ENCODE measurements around the gene JUND.

Gene JUND

GRCh38 chr19:18284712-18285360 lies 3.4 kb upstream of the JUND start:
- Histone ChIP-seq H4K8ac (ENCODE audit: low read depth, low read length) (no peak overlapping the region), H3K27me3 (ENCODE audit: insufficient read depth, low read length, poor library complexity) (no peaks in the 10 kb centered on the region), H3K4ac (ENCODE audit: low read depth, low read length) (no peak overlapping the region), H3K79me2 (ENCODE audit: control insufficient read depth, insufficient read depth, low read length) (peaks cover 14% of the 10 kb centered on the region), H3K4me1 (ENCODE audit: control insufficient read depth, low read depth, low read length) (peaks cover 8% of the 10 kb centered on the region), H3K4me3 (ENCODE audit: low read length) (no peak overlapping the region), H2BK15ac (replicated peaks; ENCODE audit: low read depth) (no peak overlapping the region), H2BK5ac (ENCODE audit: low read length) (no peak overlapping the region), H4K5ac (ENCODE audit: low read length) (no peak overlapping the region), H3K23ac (ENCODE audit: low read length) (no peak overlapping the region), H3K36me3 (ENCODE audit: control insufficient read depth, insufficient read depth, low read length) (no peaks in the 10 kb centered on the region), H3K9ac (ENCODE audit: low read length) (peak overlapping the region; percentile 13), H3K18ac (ENCODE audit: low read length) (no peak overlapping the region), H2BK120ac (ENCODE audit: low read depth, low read length) (no peak overlapping the region), H3K27ac (ENCODE audit: low read depth, low read length) (no peak overlapping the region), H3K56ac (ENCODE audit: low read length) (peak overlapping the region; percentile 56), H3K79me1 (ENCODE audit: low read length) (no peaks in the 10 kb centered on the region), H2AK5ac (ENCODE audit: low read length) (peak overlapping the region; percentile 91), H3K4me2 (ENCODE audit: low read length) (no peak overlapping the region)
- no peak for DNase-seq
- no CpG with 5 or more reads among the region's 12 CpGs for WGBS (ENCODE audit: extremely low coverage, insufficient coverage, low lambda C conversion rate)

DNA sequence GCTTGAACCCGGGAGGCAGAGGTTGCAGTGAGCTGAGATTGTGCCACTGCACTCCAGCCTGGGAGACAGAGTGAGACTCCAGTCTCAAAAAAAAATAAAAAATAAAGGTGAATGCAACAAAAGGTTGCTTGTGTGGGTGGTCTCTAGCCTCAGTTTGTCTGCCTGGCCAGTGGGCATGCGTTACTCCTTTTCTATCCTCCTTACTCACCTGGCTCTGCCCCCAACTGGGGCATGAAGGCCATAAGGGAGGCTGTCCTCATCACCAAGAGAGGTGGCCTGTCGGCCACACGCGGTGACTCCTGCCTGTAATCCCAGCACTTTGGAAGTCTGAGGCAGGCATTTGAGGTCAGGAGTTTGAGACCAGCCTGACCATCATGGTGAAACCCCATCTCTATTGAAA lies 1.9 kb upstream of the JUND start:
- Histone ChIP-seq H3K79me1 (ENCODE audit: low read length) (peaks cover 6% of the 10 kb centered on the region), H3K4ac (ENCODE audit: low read depth, low read length) (no peak overlapping the region), H3K56ac (ENCODE audit: low read length) (no peak overlapping the region), H4K5ac (ENCODE audit: low read length) (no peak overlapping the region), H3K36me3 (ENCODE audit: control insufficient read depth, insufficient read depth, low read length) (peaks cover 5% of the 10 kb centered on the region), H2BK15ac (replicated peaks; ENCODE audit: low read depth) (no peak overlapping the region), H3K18ac (ENCODE audit: low read length) (no peak overlapping the region), H3K79me2 (ENCODE audit: control insufficient read depth, insufficient read depth, low read length) (peaks cover 27% of the 10 kb centered on the region), H3K4me3 (ENCODE audit: low read length) (no peak overlapping the region), H3K27ac (ENCODE audit: low read depth, low read length) (no peak overlapping the region), H3K9ac (ENCODE audit: low read length) (no peak overlapping the region), H3K4me2 (ENCODE audit: low read length) (no peak overlapping the region), H3K4me1 (ENCODE audit: control insufficient read depth, low read depth, low read length) (peaks cover 12% of the 10 kb centered on the region), H3K23ac (ENCODE audit: low read length) (no peak overlapping the region), H3K27me3 (ENCODE audit: insufficient read depth, low read length, poor library complexity) (no peaks in the 10 kb centered on the region), H4K8ac (ENCODE audit: low read depth, low read length) (no peak overlapping the region), H2BK5ac (ENCODE audit: low read length) (no peak overlapping the region), H2AK5ac (ENCODE audit: low read length) (no peak overlapping the region), H2BK120ac (ENCODE audit: low read depth, low read length) (no peak overlapping the region)
- DNase-seq = no peak
- WGBS (ENCODE audit: extremely low coverage, insufficient coverage, low lambda C conversion rate) = no CpG with 5 or more reads among the region's 5 CpGs

DNA sequence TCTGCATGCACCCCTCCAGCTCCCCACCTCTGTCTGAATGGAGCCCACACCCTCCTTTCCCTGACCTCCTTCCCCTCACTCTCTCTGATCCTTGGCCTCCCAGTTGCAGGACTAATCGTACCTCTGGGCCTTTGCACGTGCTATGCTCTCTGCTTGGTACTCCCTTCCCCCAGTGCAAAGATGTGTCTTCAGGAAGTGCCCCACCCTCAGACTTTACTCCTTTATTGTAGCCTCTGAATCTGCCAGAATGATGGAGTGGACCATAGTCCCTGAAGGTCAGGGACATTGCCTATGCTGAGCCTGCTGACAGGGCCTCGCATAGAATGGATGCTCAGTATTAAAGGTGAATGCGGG lies 1.3 kb upstream of the JUND start:
- no CpG with 5 or more reads among the region's 4 CpGs for WGBS (ENCODE audit: extremely low coverage, insufficient coverage, low lambda C conversion rate)
- H3K4me3 ChIP-seq (ENCODE audit: low read length) = no peak overlapping the region

GRCh38 chr19:18282021-18282787 lies 782 bp upstream of the JUND start:
- peak overlapping the region; percentile 92 for H3K4ac ChIP-seq (ENCODE audit: low read depth, low read length)
- H3K4me1 ChIP-seq (ENCODE audit: control insufficient read depth, low read depth, low read length) = peaks cover 9% of the 10 kb centered on the region
- peak overlapping the region; percentile 51 for H3K18ac ChIP-seq (ENCODE audit: low read length)
- peak overlapping the region; percentile 78 for H4K8ac ChIP-seq (ENCODE audit: low read depth, low read length)
- peak overlapping the region; percentile 59 for H4K5ac ChIP-seq (ENCODE audit: low read length)
- no peak overlapping the region for H2BK15ac ChIP-seq (replicated peaks; ENCODE audit: low read depth)
- peaks cover 5% of the 10 kb centered on the region for H3K36me3 ChIP-seq (ENCODE audit: control insufficient read depth, insufficient read depth, low read length)
- peaks cover 10% of the 10 kb centered on the region for H3K79me1 ChIP-seq (ENCODE audit: low read length)
- H3K56ac ChIP-seq (ENCODE audit: low read length) = peak overlapping the region; percentile 97
- DNase-seq = peak; percentile 96
- peak overlapping the region; percentile 20 for H2AK5ac ChIP-seq (ENCODE audit: low read length)
- peak overlapping the region; percentile 85 for H3K4me2 ChIP-seq (ENCODE audit: low read length)
- peak overlapping the region; percentile 92 for H3K9ac ChIP-seq (ENCODE audit: low read length)
- peak overlapping the region; percentile 31 for H2BK120ac ChIP-seq (ENCODE audit: low read depth, low read length)
- WGBS (ENCODE audit: extremely low coverage, insufficient coverage, low lambda C conversion rate) = no CpG with 5 or more reads among the region's 27 CpGs
- peaks cover 36% of the 10 kb centered on the region for H3K79me2 ChIP-seq (ENCODE audit: control insufficient read depth, insufficient read depth, low read length)
- H3K27ac ChIP-seq (ENCODE audit: low read depth, low read length) = peak overlapping the region; percentile 99
- H3K23ac ChIP-seq (ENCODE audit: low read length) = no peak overlapping the region
- H3K4me3 ChIP-seq (ENCODE audit: low read length) = peak overlapping the region; percentile 45
- H2BK5ac ChIP-seq (ENCODE audit: low read length) = peak overlapping the region; percentile 97
- no peaks in the 10 kb centered on the region for H3K27me3 ChIP-seq (ENCODE audit: insufficient read depth, low read length, poor library complexity)

More for the DNA sequence above, 1.3 kb upstream of the JUND start:
- H3K79me2 ChIP-seq (ENCODE audit: control insufficient read depth, insufficient read depth, low read length) = peaks cover 33% of the 10 kb centered on the region
- peak overlapping the region; percentile 97 for H3K56ac ChIP-seq (ENCODE audit: low read length)
- peaks cover 9% of the 10 kb centered on the region for H3K4me1 ChIP-seq (ENCODE audit: control insufficient read depth, low read depth, low read length)
- peaks cover 10% of the 10 kb centered on the region for H3K79me1 ChIP-seq (ENCODE audit: low read length)
- peak overlapping the region; percentile 92 for H3K9ac ChIP-seq (ENCODE audit: low read length)
- peaks cover 5% of the 10 kb centered on the region for H3K36me3 ChIP-seq (ENCODE audit: control insufficient read depth, insufficient read depth, low read length)
- no peaks in the 10 kb centered on the region for H3K27me3 ChIP-seq (ENCODE audit: insufficient read depth, low read length, poor library complexity)
- no peak overlapping the region for H4K8ac ChIP-seq (ENCODE audit: low read depth, low read length)
- H3K4me2 ChIP-seq (ENCODE audit: low read length) = no peak overlapping the region
- H2BK5ac ChIP-seq (ENCODE audit: low read length) = peak overlapping the region; percentile 40
- no peak overlapping the region for H3K4ac ChIP-seq (ENCODE audit: low read depth, low read length)
- peak; percentile 18 for DNase-seq
- no peak overlapping the region for H2BK120ac ChIP-seq (ENCODE audit: low read depth, low read length)
- no peak overlapping the region for H2BK15ac ChIP-seq (replicated peaks; ENCODE audit: low read depth)
- H3K23ac ChIP-seq (ENCODE audit: low read length) = no peak overlapping the region
- peak overlapping the region; percentile 99 for H3K27ac ChIP-seq (ENCODE audit: low read depth, low read length)
- peak overlapping the region; percentile 51 for H3K18ac ChIP-seq (ENCODE audit: low read length)
- no peak overlapping the region for H2AK5ac ChIP-seq (ENCODE audit: low read length)
- no peak overlapping the region for H4K5ac ChIP-seq (ENCODE audit: low read length)

GRCh38 chr19:18280247-18281081 lies 958 bp downstream of the JUND start:
- Histone ChIP-seq H3K27me3 (ENCODE audit: insufficient read depth, low read length, poor library complexity) (no peaks in the 10 kb centered on the region), H3K4me1 (ENCODE audit: control insufficient read depth, low read depth, low read length) (peaks cover 6% of the 10 kb centered on the region), H4K5ac (ENCODE audit: low read length) (no peak overlapping the region), H3K23ac (ENCODE audit: low read length) (peak overlapping the region; percentile 99), H2AK5ac (ENCODE audit: low read length) (peak overlapping the region; percentile 43), H3K4me3 (ENCODE audit: low read length) (peak overlapping the region; percentile 95), H3K9ac (ENCODE audit: low read length) (peak overlapping the region; percentile 96), H2BK5ac (ENCODE audit: low read length) (peak overlapping the region; percentile 47), H3K18ac (ENCODE audit: low read length) (peak overlapping the region; percentile 29), H4K8ac (ENCODE audit: low read depth, low read length) (no peak overlapping the region), H2BK15ac (replicated peaks; ENCODE audit: low read depth) (no peak overlapping the region), H3K79me1 (ENCODE audit: low read length) (peaks cover 12% of the 10 kb centered on the region), H3K56ac (ENCODE audit: low read length) (peak overlapping the region; percentile 99), H3K4me2 (ENCODE audit: low read length) (peak overlapping the region; percentile 52), H3K27ac (ENCODE audit: low read depth, low read length) (peak overlapping the region; percentile 92), H3K79me2 (ENCODE audit: control insufficient read depth, insufficient read depth, low read length) (peaks cover 36% of the 10 kb centered on the region), H3K4ac (ENCODE audit: low read depth, low read length) (peak overlapping the region; percentile 98), H2BK120ac (ENCODE audit: low read depth, low read length) (no peak overlapping the region), H3K36me3 (ENCODE audit: control insufficient read depth, insufficient read depth, low read length) (peaks cover 5% of the 10 kb centered on the region)
- DNase-seq = peak; percentile 79
- WGBS (ENCODE audit: extremely low coverage, insufficient coverage, low lambda C conversion rate) = no CpG with 5 or more reads among the region's 111 CpGs
